Panc1 (cell line): ENCODE data around the gene TRIM25. TPM values are rescaled to one million over a fixed set of nuclear protein-coding genes. Genes with fewer than 3 reads are reported as not detected.

Experiments
- ATAC-seq: fragments of 200-7000 bp; cut with Tn5 transposase; 2 replicates; pipeline ENCODE4 v1.9.1; 2020; ENCODE audit warnings: mild to moderate bottlenecking, moderate library complexity
- BruUV-seq: library from RNA; stranded (reverse); fragments of 400-500 nt; replicated peaks from 2 replicates; lab custom pipeline; 2021; lab: Mats Ljungman, UMichigan
- CTCF ChIA-PET: fragments of 300-600 bp; sonication (Branson Sonifier 250); formaldehyde crosslinking; loops from one replicate; lab custom pipeline; 2022; ENCODE audit warnings: antibody characterized with exemption; lab: Charles Lee
- POLR2A ChIA-PET: fragments of 300-600 bp; sonication (Branson Sonifier 250); formaldehyde crosslinking; loops from one replicate; lab custom pipeline; 2022; ENCODE audit warnings: antibody characterized with exemption; lab: Charles Lee
- DNase-seq: peaks from one replicate; pipeline ENCODE4 v3.0.0-alpha.2; 2010; ENCODE audit warnings: low read depth, low spot score
- H3K27ac ChIP-seq: 2 replicates; pipeline ENCODE4 v1.5.1; 2011; ENCODE audit warnings: mild to moderate bottlenecking, low read length, inconsistent platforms
- H3K27me3 ChIP-seq: fragments of 200-500 bp; sonication (Bioruptor generic); 2 replicates; pipeline ENCODE4 v1.6.0; 2014; ENCODE audit warnings: low read length, inconsistent platforms; ENCODE audit not compliant: control insufficient read depth, insufficient read depth
- H3K36me3 ChIP-seq: fragments of 200-500 bp; sonication (Bioruptor generic); 2 replicates; pipeline ENCODE4 v1.5.1; 2014; ENCODE audit warnings: inconsistent platforms, mild to moderate bottlenecking, low read length, moderate library complexity; ENCODE audit not compliant: control insufficient read depth, insufficient read depth
- H3K4me1 ChIP-seq: 2 replicates; pipeline ENCODE4 v1.5.1; 2011; ENCODE audit warnings: inconsistent platforms, mild to moderate bottlenecking, low read length, moderate library complexity; ENCODE audit not compliant: control insufficient read depth, insufficient read depth
- H3K4me3 ChIP-seq, 2 experiments: 2 replicates each; pipeline ENCODE4 v1.5.1; 2011 to 2012; ENCODE audit warnings: low read depth in 2 of 2, low read length in 2 of 2, mild to moderate bottlenecking in 2 of 2, inconsistent platforms in 1 of 2, moderate library complexity in 1 of 2
- H3K9me3 ChIP-seq: fragments of 200-500 bp; sonication (Bioruptor generic); 2 replicates; pipeline ENCODE4 v1.5.1; 2014; ENCODE audit warnings: low read depth, mild to moderate bottlenecking, inconsistent platforms, low read length, moderate library complexity; ENCODE audit not compliant: control insufficient read depth, insufficient read depth
- POLR2AphosphoS5 ChIP-seq: IDR thresholded peaks from 2 replicates; pipeline ENCODE4 v1.6.1; 2012; ENCODE audit warnings: mild to moderate bottlenecking, low read depth, low read length, moderate library complexity
- REST ChIP-seq, 2 experiments: IDR thresholded peaks; 2 replicates each; pipeline ENCODE4 v1.6.1; 2011 to 2012; ENCODE audit warnings: low read depth in 2 of 2, control low read depth in 1 of 2, low read length in 1 of 2, mild to moderate bottlenecking in 1 of 2, moderate library complexity in 1 of 2; ENCODE audit not compliant: insufficient read depth in 1 of 2
- SIN3A ChIP-seq: IDR thresholded peaks from 2 replicates; pipeline ENCODE4 v1.6.1; 2012; ENCODE audit warnings: low read depth, mild to moderate bottlenecking, low read length, moderate library complexity, borderline replicate concordance; ENCODE audit not compliant: insufficient read depth
- TCF7L2 ChIP-seq: IDR thresholded peaks from 2 replicates; pipeline ENCODE4 v1.6.1; 2011; ENCODE audit warnings: mild to moderate bottlenecking, low read depth, low read length, inconsistent platforms
- in situ Hi-C: cut with HindIII; loops from 2 replicates; pipeline ENCODE4 v1.10.0; 2016; ENCODE audit warnings: low sequenced_read_pairs, low pct_unique_long_range_greater_than_20kb
- intact Hi-C: fragments of 100-400 bp; cut with micrococcal nuclease; formaldehyde crosslinking; loops from one replicate; pipeline ENCODE4 v1.10.0; 2022; ENCODE audit not compliant: unreplicated experiment
- total RNA-seq: library from RNA; stranded (reverse); gene quantifications from one replicate; pipeline ENCODE4 v1.2.1, GENCODE V29; 2021; ENCODE audit not compliant: unreplicated experiment
- TF ChIP-seq, protein P1 (sequence below): fragments of 450-650 bp; IDR thresholded peaks from 2 replicates; pipeline ENCODE4 v1.5.1; 2017; ENCODE audit warnings: mild to moderate bottlenecking

Gene TRIM25
- total RNA-seq, 1 experiment from 2014 or later, result 73.2 TPM

DNA sequence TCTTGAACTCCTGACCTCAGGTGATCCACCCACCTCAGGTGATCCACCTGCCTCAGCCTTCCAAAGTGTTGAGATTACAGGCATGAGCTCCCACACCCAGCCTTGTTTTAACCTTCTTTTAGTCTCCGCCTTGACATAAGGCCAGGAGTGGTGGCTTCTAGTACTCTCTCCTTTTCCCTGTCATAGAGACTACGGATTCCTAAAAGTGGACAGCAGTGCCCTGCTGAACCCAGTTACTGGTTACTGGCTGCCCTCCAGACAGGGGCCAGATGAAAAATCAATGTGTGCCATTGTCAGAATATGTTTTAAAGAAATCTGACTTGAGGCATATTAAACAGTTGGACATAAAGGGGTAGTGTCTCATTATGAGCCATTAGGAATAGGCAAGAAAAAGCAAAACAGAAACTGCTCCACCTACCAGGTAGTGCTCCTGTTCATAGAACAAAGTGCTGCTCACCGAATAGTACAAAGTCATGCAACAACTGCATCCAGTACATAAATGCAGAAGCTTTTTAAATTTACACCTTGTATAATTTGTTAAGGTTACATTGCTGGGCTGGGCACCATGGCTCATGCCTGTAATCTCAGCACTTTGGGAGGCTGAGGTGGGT is 32.1 kb downstream of the TRIM25 start:
- TF ChIP-seq POLR2AphosphoS5, result no peak
- no peak for TF ChIP-seq REST (IDR thresholded peaks at IDR 0.05; ENCODE audit: insufficient read depth in 1 of 2, low read depth in 2 of 2, low read length in 1 of 2)
- no peak for TF ChIP-seq TCF7L2
- TF ChIP-seq, protein P1, sequence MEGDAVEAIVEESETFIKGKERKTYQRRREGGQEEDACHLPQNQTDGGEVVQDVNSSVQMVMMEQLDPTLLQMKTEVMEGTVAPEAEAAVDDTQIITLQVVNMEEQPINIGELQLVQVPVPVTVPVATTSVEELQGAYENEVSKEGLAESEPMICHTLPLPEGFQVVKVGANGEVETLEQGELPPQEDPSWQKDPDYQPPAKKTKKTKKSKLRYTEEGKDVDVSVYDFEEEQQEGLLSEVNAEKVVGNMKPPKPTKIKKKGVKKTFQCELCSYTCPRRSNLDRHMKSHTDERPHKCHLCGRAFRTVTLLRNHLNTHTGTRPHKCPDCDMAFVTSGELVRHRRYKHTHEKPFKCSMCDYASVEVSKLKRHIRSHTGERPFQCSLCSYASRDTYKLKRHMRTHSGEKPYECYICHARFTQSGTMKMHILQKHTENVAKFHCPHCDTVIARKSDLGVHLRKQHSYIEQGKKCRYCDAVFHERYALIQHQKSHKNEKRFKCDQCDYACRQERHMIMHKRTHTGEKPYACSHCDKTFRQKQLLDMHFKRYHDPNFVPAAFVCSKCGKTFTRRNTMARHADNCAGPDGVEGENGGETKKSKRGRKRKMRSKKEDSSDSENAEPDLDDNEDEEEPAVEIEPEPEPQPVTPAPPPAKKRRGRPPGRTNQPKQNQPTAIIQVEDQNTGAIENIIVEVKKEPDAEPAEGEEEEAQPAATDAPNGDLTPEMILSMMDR, result no peak
- TF ChIP-seq SIN3A, result no peak
- H3K27me3 ChIP-seq, result no peaks in the 10 kb centered on the region
- CTCF ChIA-PET, result no interaction called here
- DNase-seq (no peak), ATAC-seq (no peak)
- POLR2A ChIA-PET, result interaction anchor here (0.8 kb wide), 1 partner anchor 18 kb away, joined by 3 read pairs; no protein-coding TSS in a partner anchor
- no peak overlapping the region for H3K27ac ChIP-seq
- no peaks in the 10 kb centered on the region for H3K36me3 ChIP-seq
- no peaks in the 10 kb centered on the region for H3K9me3 ChIP-seq
- in situ Hi-C loops (no loop called here), intact Hi-C loops (no loop called here)
- no peaks in the 10 kb centered on the region for H3K4me1 ChIP-seq
- BruUV-seq, result no TSS peak
- no peak overlapping the region for H3K4me3 ChIP-seq

DNA sequence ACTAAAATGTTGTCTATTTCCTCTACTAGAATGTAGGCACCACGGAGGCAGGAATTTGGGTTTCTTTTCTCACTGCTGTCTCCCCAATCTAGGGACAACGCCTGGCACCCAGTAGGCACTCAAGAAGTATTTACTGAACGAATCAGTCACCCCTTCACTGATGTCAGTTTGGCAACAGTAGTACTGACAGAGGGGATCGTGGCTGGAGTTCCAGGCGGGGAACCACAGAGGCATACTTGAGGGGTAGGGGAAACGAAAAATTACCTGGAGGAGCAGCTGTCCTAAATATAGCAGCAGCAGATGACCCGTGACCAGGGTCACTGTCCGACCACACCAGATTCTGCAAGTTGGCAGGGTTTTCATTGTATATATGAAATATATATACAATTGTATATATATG is 33.3 kb downstream of the TRIM25 start:
- POLR2A ChIA-PET, result no interaction called here
- BruUV-seq, result no TSS peak
- intact Hi-C loops, result no loop called here
- no peak for ATAC-seq
- H3K27ac ChIP-seq, result no peak overlapping the region
- H3K9me3 ChIP-seq, result no peaks in the 10 kb centered on the region
- CTCF ChIA-PET, result no interaction called here
- no peak overlapping the region for H3K4me3 ChIP-seq
- TF ChIP-seq POLR2AphosphoS5 (no peak), REST (IDR thresholded peaks at IDR 0.05; ENCODE audit: insufficient read depth in 1 of 2, low read depth in 2 of 2, low read length in 1 of 2) (no peak), SIN3A (no peak), TCF7L2 (no peak)
- no peaks in the 10 kb centered on the region for H3K36me3 ChIP-seq
- H3K4me1 ChIP-seq, result no peaks in the 10 kb centered on the region
- H3K27me3 ChIP-seq, result no peaks in the 10 kb centered on the region
- in situ Hi-C loops, result no loop called here
- no peak for DNase-seq
